ENCODE data around the gene TPRX2.
"Not testable (repeated sequence)": the region's sequence is repeated elsewhere in the genome, so short reads cannot be mapped to it uniquely, and the experiment has no call there.

The TPRX2 gene, protein sequence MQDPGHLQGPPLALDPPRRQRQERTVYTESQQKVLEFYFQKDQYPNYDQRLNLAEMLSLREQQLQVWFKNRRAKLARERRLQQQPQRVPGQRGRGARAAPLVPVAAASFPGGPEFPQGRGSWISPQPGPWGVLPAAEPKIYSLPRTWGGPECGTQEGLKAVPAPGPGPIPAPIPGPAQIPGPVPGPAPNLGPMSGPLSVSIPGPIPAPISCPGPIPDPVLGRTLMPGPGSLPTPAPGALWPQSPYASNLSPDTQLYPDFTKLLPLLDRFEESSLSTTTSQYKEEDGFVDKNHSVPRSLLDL

DNA sequence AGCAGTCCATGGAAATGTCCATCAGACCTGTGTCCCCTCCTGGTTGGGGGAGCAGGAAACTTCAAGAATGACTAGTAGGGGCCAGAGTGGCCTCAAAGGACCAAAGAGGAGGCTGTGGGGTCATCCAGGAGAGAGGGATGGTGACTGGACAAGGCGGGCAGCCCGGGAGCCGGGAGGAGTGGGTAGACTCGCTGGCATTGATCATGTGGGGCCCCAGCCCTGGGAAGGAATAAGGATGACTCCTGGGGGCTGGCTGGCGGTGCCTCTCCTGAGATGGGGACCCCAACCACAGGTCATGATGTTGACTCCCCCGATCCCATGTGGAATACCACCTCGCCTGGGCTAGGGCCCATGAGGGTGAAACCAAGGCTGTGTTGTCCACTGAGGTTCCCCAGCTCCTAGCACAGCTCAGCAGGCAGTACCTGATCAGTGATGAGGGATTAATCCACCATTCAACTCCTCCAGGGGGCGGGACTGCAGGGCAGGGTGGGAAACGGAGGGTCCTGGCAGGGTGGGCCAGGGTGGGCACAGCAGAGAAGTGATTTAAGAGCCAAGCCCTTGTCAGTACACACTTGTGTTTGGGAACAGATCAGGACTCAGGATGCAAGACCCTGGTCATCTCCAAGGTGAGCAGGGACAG, at the start of gene TPRX2:
Gene TPRX2 (plus strand): TSS at position 590 of the 640 bp plus-strand sequence. CDS start 12 bp downstream, at position 602.
- DNase-seq, result not testable (repeated sequence)

DNA sequence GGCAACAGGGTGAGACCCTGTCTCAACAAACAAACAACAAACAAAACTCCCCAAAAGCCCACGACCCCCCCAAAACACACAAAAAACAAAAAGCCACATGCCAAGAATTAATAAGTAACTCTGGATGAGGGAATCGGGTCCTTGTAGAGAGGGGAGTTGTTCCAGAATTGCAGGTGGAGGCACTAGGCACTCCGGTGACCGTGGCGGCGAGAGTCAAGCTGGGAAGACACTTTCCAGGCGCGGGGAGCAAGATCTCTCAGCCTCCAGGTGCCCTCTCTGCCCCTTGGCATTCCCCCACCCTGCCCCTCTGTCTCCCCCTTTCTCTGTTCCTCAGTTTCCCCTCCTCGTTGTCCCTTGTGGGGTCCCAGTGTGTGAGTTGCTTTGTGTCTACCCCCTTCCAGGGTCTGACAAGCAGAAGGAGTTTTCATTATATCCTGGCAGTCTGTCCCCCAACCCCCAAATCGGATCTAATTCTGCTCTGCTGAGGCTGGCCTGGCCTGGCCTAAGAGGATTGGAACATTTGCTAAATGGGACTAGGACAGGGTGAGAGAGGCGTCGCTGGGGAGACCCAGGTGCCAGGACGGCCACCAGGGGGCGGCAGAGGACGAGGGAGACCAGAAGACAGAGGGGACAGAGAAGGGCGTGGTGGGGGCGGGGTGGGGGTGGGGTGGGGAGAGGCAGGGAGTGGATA, 45.6 kb upstream of the TPRX2 start:
- no peak for DNase-seq

DNA sequence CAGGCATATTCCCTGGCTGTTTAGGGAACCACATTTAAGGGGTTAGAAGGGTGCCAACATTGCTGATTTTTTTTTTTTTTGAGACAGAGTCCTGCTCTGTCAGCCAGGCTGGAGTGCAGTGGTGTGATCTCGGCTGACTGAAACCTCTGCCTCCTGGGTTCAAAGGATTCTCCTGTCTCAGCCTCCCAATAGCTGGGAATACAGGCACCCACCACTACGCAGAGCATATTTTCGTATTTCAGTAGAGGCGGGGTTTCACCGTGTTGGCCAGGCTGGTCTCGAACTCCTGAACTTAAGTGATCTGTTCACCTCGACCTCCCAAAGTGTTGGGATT, 45.1 kb upstream of the TPRX2 start:
- DNase-seq, result no peak

DNA sequence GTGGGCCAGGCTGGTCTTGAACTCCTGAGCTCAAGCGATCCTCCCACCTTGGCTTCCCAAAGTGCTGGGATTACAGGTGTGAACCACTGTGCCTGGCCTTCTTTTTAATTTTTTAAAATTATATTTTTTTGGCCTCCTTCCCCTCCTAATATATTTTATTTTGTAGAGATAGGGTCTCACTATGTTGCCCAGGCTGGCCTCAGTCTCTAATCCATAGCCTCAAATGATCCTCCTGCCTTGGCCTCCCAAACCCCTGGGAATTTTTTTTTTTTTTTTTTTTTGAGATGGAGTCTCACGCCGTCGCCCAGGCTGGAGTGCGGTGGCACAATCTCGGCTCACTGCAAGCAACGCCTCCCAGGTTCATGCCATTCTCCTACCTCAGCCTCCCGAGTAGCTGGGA, 42.8 kb upstream of the TPRX2 start:
- DNase-seq, result not testable (repeated sequence)

DNA sequence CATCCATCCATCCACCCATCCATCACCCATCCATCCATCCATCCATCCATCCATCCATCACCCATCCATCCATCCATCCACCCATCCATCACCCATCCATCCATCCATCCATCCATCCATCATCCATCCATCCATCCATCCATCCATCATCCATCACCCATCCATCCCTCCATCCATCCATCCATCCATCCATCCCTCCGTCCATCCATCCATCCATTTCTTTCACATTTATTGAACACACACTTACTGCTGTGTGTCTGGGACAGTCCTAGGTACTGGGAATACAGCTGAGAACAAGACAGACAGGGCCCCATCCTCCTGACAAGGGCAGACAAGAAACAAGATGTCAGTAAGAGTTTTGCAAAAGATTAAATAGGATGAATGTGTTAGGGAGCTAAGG, 40.8 kb upstream of the TPRX2 start:
- not testable (repeated sequence) for DNase-seq

DNA sequence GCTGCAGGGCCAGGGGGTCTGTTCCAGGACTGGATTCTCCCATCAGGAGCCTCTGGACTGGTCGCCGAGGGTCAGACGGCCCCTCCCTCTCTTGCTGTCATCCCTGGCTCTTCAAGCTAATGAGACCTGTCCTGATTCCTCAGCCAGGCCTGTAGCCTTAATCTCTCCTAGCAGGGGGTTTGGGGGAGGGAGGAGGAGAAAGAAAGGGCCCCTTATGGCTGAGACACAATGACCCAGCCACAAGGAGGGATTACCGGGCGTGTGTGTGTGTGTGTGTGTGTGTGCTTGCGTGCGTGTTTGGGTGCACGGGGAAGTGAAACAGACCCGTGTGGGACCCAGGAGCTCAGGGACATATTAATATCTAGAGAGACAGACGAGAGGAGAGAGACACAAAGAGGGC, 39.2 kb upstream of the TPRX2 start:
- no peak for DNase-seq

DNA sequence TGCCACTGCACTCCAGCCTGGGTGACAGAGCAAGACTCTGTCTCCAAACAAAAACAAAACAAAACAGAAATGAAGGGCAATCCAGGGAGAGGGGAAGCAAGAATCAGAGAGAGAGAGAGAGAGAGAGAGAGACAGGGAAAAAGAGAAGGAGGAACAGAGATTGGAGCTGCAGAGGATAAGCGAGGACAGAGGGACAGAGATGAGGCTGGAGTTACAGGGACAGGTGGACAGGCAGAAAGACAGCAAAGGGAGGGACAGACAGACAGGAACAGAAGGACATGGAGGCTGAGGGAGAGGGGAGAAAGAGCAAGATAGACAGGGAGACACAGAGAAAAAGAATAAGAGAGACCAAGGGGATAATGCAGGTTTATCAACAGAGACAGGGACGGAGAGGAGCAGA, 38.6 kb upstream of the TPRX2 start:
- DNase-seq, result no peak

DNA sequence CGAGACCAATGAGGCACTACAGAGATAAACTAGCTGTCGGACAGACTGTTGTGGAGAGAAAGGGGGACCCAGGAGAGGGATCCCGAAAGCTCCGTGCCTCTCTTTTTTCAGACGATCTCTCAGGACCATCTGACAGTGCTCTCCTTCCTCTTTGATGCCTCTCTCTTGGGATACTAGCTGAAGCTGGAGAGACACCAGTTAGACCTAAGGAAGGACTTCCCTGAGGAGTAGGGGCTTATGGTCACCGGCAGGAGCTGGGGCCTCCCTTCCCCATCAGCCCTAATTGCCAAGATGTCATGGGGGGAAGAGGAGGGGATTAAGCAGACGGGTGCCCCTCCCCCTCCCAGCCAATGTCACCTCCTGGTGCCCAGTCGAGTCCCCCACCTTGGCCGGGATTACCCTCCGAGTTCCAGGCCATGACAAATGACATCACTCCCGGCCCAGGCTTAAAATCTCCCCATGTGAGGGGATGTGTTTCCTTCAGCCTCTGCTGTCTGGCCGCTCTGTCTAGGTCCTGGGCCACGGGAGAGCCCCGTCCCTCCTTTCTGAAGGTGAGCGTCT, 37.5 kb upstream of the TPRX2 start, which contains the start of gene CRX:
Gene CRX (plus strand): TSS at position 478 of the 561 bp plus-strand sequence. CDS start 12,507 bp downstream, outside the sequence.
- no peak for DNase-seq

DNA sequence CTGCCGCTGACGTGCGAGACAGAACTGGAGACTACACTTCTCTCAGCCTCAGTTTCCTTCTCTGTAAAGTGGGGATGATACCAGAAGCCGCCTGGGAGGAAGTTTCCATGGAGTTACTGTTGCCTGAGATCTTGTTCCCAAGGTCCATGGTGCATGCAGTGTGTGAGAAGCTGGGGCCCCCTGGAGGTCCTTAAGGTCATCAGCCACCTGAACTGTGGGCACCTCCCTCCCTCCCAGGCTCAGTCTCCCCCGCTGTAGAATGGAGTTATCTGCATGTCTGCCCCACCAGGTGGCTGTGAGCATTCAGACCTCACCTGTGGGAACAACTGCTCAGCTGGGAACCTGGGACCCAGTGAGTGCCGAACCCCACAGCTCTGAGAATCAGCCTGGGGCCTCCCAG, 34.6 kb upstream of the TPRX2 start:
- DNase-seq, result no peak

DNA sequence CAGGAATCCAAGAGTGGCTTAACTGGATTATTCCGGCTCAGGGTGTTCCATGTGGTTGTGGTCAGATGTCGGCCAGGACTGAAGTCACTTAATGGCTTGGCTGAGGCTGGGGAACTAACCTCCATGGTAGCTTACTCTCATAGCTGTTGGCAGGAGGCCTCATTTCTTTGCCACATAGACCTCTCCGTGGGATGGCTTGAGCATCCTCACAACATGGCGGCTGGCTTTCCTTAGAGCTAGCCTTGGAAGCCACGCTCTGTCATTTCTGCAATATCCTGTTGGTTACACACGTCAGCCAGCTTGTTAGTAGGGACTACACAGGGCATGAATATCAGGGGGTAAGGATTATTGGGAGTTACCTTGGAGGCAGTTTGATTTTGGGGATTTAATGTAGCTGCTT, 32.2 kb upstream of the TPRX2 start:
- DNase-seq, result no peak

DNA sequence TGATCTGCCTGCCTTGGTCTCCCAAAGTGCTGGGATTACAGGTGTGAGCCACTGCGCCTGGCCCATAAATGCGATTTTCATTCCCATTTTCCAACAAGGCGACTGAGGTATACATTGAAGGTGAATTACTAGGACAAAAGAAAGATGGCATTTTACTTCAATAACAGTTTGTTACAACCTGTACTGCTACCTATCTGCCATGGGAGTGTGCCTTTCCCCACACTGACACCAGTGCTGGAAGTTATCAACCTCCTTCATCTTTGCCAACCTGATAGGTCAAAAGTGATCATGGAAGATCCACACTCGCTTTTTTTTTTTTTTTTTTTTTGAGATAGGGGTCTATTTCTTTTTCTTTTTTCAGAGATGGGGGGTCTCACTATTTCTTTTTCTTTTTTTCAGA, 26.3 kb upstream of the TPRX2 start:
- DNase-seq, result no peak

DNA sequence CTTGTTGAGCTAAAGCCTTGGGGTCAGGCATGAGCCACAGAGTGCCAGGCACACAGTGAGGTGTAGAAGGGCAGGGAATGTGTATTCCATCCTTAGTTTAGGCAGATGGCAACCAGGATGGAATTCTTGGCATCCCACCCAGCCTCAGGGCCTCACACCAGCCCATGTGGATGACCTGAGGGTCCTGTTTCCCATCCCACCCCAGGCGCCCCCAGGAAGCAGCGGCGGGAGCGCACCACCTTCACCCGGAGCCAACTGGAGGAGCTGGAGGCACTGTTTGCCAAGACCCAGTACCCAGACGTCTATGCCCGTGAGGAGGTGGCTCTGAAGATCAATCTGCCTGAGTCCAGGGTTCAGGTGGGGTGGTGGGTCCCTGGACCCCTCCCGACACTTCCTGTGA, 23.0 kb upstream of the TPRX2 start:
- DNase-seq, result no peak

DNA sequence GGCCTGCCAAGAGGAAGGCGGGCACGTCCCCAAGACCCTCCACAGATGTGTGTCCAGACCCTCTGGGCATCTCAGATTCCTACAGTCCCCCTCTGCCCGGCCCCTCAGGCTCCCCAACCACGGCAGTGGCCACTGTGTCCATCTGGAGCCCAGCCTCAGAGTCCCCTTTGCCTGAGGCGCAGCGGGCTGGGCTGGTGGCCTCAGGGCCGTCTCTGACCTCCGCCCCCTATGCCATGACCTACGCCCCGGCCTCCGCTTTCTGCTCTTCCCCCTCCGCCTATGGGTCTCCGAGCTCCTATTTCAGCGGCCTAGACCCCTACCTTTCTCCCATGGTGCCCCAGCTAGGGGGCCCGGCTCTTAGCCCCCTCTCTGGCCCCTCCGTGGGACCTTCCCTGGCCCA, 19.6 kb upstream of the TPRX2 start:
- no peak for DNase-seq

DNA sequence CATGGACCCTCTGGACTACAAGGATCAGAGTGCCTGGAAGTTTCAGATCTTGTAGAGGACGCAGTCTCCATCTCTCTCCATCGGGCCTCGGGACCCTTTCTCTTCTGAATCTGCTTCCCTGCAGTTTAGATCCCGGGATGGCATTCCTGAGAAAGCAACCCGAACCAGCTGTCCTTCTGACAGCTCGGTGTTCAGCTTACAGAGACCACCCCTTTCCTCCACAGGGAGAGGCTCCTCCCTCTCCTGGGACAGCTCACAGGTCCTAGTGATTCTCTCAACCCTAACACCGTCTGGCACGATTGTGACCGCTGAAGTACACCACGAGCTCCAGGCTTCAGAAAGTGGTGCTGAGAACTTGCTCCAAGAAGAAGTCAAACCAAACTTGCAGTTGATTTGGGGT, 19.1 kb upstream of the TPRX2 start:
- no peak for DNase-seq

DNA sequence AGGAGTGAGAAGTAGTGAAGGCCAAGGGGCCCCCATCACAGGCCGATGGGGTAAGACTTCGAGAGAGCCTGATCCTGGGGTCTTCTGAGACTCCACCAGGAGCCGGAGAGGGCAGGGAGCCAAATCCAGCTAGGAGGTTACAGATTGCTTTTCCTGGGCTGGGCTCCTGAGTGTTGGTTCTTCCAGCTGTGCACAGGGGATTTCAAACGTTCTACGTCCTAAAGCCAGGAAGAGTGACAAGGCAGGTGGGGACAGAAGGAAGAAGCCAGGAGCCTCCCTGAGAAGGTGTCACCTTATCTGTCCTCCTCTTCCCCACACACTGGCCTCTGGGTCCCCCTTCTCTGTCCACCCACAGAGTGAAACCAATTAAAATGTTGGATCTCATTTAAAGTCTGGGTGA, 16.1 kb upstream of the TPRX2 start:
- no peak for DNase-seq

DNA sequence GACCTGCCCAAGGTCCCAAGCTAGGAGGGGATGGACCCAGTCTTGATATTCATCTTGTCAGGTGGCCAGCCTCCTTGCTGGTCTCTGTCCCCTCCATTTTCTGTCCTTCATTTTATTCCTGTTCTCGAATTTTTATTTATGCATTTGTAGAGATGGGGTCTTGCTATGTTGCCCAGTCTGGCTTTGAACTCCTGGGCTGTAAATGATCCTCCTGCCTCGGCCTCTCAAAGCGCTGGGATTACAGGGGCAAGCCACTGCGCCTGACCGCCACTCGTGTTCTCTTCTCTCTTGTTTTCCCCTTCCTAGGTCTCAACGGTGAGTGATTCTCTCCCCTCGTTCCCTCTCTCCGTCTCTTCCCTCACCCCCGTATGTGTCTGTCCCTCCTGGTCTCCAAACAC, 10.6 kb upstream of the TPRX2 start:
- DNase-seq, result no peak

DNA sequence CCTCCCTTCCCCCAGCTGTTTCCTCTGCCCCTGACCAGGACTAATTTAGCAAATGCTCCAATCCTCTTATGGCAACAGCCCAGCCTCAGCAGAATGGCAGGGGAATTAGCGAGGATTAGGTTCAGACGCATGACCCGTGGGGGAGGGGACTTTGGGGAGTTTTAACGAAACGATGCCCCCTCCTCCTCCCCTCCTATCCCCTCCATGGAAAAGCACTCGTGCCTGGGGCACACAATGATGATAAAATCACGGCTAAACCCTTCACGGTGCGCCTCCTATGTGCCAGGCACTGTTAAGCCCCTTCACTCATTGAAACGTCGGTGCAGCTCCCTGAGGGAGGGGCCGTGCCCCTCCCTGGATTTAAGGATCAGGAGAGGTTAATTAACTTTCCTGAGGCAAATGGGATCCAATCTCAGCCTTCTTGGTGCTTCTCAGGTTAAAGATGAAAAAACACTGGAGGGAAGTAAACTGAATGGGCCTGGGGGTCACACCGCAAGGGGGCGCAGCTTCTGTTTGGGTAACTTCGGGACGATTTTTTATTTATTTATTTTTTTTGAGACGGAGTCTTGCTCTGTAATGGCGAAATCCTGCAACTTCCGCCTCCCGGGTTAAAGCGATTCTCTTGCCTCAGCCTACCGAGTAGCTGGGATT, 10.1 kb upstream of the TPRX2 start:
- no peak for DNase-seq

DNA sequence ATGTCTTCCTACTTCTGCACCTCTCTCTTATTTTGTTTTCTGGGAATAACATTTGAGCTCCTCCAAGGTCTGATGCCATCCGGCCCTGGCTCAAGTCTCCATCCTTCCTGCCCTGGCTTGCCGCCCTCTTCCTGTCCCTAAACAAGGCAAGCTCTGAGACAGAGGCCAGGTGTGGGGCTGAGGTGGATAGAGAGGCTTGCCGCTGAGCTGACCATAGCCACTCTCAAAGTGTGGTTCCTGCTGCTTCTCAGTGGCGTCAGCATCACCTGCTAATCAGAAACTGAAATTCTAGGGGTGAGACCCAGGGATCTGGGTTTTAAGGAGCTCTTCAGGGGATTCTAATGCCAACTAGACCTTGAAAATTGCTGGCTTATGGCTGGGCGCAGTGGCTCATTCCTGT, 6.0 kb upstream of the TPRX2 start:
- no peak for DNase-seq

DNA sequence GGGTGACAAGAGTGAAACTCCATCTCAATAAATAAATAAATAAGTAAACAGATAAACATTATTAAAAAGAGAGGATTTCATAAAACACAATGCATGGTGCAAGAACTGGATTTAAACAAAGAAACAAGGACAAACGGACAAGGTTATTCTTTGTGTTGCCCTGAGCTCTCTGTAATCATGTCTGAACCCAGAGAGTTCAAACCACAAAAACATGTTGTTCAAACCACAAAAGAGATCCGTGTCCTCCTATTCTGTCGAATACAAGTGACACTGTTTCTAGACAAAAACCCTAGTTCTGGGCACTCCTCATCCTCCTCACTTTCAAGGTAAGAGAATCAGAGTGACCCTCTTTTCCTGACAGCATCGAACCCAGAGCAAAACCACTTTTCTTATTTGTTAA, 4.6 kb upstream of the TPRX2 start:
- no peak for DNase-seq

DNA sequence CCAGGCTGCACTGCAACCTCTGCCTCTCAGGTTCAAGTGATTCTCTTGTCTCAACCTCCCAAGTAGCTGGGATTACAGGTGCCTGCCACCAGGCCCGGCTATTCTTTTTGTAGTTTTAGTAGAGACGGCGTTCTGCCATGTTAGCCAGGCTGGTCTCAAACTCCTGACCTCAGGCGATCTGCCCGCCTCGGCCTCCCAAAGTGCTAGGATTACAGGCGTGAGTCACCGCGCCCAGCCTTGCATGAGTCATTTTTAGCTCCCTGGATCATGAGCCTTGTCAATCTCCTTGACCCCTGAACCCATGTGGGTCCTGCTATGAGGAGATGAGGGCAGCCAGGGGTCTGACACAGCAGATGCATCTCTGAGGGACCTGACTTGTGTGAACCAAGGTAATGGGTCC, 804 bp upstream of the TPRX2 start:
- not testable (repeated sequence) for DNase-seq

DNA sequence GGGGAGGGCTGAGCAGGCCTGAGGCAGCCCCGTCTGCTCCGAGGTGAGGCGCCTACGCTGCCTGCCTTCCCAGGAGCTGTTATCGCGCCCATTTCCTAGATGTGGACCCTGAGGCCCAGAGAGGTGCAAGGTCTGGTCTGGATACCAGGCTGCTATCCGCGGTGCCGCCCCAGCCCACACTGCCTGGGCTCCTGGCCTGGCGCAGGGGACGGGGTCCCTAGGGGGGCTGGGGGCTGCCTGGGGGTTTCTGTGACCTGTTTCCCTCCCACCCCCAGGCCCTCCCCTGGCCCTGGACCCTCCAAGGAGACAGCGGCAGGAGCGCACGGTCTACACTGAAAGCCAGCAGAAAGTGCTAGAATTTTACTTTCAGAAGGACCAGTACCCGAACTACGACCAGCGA, 803 bp downstream of the TPRX2 start:
- DNase-seq, result not testable (repeated sequence)

DNA sequence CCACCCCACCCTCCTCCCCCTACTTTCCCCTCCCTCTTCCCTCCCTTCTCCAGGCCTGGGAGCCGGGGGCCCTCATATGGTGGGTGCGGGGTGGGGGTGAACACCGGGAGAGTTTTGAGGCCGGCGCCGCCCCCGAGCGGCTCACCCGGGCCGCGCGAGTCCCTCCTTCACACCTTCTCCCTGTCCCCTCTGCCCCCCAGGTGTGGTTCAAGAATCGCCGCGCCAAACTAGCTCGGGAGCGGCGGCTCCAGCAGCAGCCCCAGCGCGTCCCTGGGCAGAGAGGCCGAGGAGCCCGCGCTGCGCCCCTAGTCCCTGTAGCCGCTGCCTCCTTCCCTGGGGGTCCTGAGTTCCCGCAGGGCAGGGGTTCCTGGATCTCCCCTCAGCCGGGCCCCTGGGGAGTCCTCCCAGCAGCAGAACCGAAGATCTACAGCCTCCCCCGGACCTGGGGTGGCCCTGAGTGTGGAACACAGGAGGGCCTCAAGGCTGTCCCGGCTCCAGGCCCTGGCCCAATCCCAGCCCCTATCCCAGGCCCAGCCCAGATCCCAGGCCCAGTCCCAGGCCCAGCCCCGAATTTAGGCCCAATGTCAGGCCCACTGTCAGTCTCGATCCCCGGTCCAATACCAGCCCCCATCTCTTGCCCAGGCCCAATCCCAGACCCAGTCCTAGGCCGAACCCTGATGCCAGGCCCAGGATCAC, 1.7 kb downstream of the TPRX2 start:
- no peak for DNase-seq

DNA sequence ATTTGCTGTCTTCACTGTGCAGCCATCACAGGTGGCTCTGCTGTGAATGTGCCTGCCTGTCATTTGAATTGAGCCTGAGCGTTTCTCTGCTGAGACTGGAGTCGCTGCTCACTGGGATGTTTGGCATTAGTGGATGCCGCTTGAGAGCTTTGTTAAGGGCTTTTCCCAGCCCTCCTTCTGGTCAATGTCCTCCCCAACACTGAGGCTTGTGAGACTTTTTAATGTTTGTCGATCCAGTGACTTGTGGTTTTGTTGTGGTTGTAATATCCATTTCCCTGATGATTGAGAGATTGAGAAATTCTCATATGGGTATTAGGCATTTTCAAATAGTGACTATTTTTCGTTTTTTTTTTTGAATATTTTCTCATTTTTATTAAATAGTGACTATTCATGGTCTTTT, 2.6 kb downstream of the TPRX2 start:
- DNase-seq, result no peak

All from NCI-H2081 treated with DMSO at 0.1 percent for 48 hours (cell line).